SK-N-SH treated with all-trans-retinoic acid at 6 μM for 48 hours (cell line): ENCODE results near the gene CNST.

Source experiments
- ATAC-seq: fragments of 200-7000 bp; cut with Tn5 transposase; 3 replicates; pipeline ENCODE4 v1.9.1; 2020; ENCODE audit warnings: mild to moderate bottlenecking, moderate library complexity
- BACH2 ChIP-seq: fragments of 250-450 bp; sonication (Bioruptor Pico); IDR thresholded peaks from 2 replicates; pipeline ENCODE4 v1.9.0; 2021; ENCODE audit warnings: mild to moderate bottlenecking, borderline replicate concordance
- CSDC2 ChIP-seq: fragments of 250-450 bp; sonication (Bioruptor Pico); IDR thresholded peaks from 2 replicates; pipeline ENCODE4 v1.5.0; 2020; ENCODE audit warnings: mild to moderate bottlenecking, moderate library complexity
- CSRNP3 ChIP-seq: fragments of 250-450 bp; sonication (Bioruptor Pico); IDR thresholded peaks from 2 replicates; pipeline ENCODE4 v1.5.1; 2021; ENCODE audit warnings: mild to moderate bottlenecking, moderate library complexity
- ESRRG ChIP-seq: fragments of 250-450 bp; sonication (Bioruptor Pico); IDR thresholded peaks from 2 replicates; pipeline ENCODE4 v1.6.1; 2021; ENCODE audit warnings: mild to moderate bottlenecking
- GLIS3 ChIP-seq: fragments of 250-450 bp; sonication (Bioruptor Pico); IDR thresholded peaks from 2 replicates; pipeline ENCODE4 v1.5.0; 2020; ENCODE audit warnings: mild to moderate bottlenecking, moderate library complexity
- OSR1 ChIP-seq: fragments of 250-450 bp; sonication (Bioruptor Pico); IDR thresholded peaks from 2 replicates; pipeline ENCODE4 v1.8.0; 2022; ENCODE audit warnings: moderate library complexity, mild to moderate bottlenecking, inconsistent platforms
- PATZ1 ChIP-seq: fragments of 250-450 bp; sonication (Bioruptor Pico); IDR thresholded peaks from 2 replicates; pipeline ENCODE4 v1.8.0; 2020; ENCODE audit warnings: mild to moderate bottlenecking, moderate library complexity, borderline replicate concordance
- RARB ChIP-seq: fragments of 250-450 bp; sonication (Bioruptor Pico); IDR thresholded peaks from 2 replicates; pipeline ENCODE4 v1.8.0; 2021; ENCODE audit warnings: mild to moderate bottlenecking, moderate library complexity
- SNAI2 ChIP-seq: fragments of 250-450 bp; sonication (Bioruptor Pico); IDR thresholded peaks from 2 replicates; pipeline ENCODE4 v1.5.0; 2020; ENCODE audit warnings: mild to moderate bottlenecking, moderate library complexity
- TCF4 ChIP-seq: fragments of 250-450 bp; sonication (Bioruptor Pico); IDR thresholded peaks from 2 replicates; pipeline ENCODE4 v1.8.0; 2021; ENCODE audit warnings: mild to moderate bottlenecking, moderate library complexity, borderline replicate concordance
- TOX ChIP-seq: fragments of 250-450 bp; sonication (Bioruptor Pico); IDR thresholded peaks from 2 replicates; pipeline ENCODE4 v1.8.0; 2021; ENCODE audit warnings: mild to moderate bottlenecking, moderate library complexity, borderline replicate concordance
- ZC3H10 ChIP-seq: fragments of 250-450 bp; sonication (Bioruptor Pico); IDR thresholded peaks from 2 replicates; pipeline ENCODE4 v1.5.1; 2021; ENCODE audit warnings: mild to moderate bottlenecking, moderate library complexity
- ZFP3 ChIP-seq: fragments of 250-450 bp; sonication (Bioruptor Pico); IDR thresholded peaks from 2 replicates; pipeline ENCODE4 v1.5.0; 2020; ENCODE audit warnings: mild to moderate bottlenecking, moderate library complexity
- ZFP30 ChIP-seq: fragments of 450-650 bp; formaldehyde crosslinking; IDR thresholded peaks from 2 replicates; pipeline ENCODE4 v1.5.0; 2022; ENCODE audit warnings: mild to moderate bottlenecking, moderate library complexity
- ZNF565 ChIP-seq: fragments of 450-650 bp; formaldehyde crosslinking; conservative IDR thresholded peaks from 2 replicates; pipeline ENCODE4 v1.5.0; 2020; ENCODE audit warnings: low read depth, mild to moderate bottlenecking, moderate library complexity
- ZNF8 ChIP-seq: fragments of 450-650 bp; formaldehyde crosslinking; IDR thresholded peaks from 2 replicates; pipeline ENCODE4 v1.5.0; 2020; ENCODE audit warnings: mild to moderate bottlenecking, moderate library complexity
- TF ChIP-seq, protein P1 (sequence below): fragments of 250-450 bp; sonication (Bioruptor Pico); IDR thresholded peaks from 2 replicates; pipeline ENCODE4 v1.8.0; 2021; ENCODE audit warnings: low read depth, mild to moderate bottlenecking, moderate library complexity, borderline replicate concordance
- TF ChIP-seq, protein P2 (sequence below): fragments of 250-450 bp; sonication (Bioruptor Pico); IDR thresholded peaks from 2 replicates; pipeline ENCODE4 v1.5.1; 2020; ENCODE audit warnings: low read depth, mild to moderate bottlenecking, moderate library complexity

Gene CNST

DNA sequence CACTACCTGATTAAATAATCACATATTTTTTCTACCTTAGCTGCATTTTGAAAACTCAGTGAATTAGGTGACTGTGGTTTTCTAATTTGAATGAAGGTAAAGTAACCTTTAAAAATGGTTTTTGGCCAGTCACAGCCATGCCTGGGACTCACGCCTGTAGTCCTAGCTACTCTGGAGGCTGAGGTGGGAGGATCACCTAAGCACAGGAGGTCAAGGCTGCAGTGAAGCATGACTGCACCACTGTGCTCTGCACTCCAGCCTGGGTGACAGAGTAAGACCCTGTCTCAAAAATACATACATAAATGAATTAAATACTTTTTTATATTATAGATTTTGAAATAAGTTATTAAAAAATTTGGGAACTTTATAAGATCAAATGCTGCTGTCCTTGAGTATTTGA lies 5.7 kb downstream of the CNST start:
- TF ChIP-seq ZFP3 (no peak), OSR1 (no peak), GLIS3 (CRISPR knock-in tag) (no peak), BACH2 (CRISPR knock-in tag) (no peak), PATZ1 (CRISPR knock-in tag) (no peak), ZFP30 (CRISPR knock-in tag) (no peak), ZNF8 (no peak), ESRRG (CRISPR knock-in tag) (no peak), RARB (CRISPR knock-in tag) (no peak), CSRNP3 (CRISPR knock-in tag) (no peak)
- TF ChIP-seq, protein P1, sequence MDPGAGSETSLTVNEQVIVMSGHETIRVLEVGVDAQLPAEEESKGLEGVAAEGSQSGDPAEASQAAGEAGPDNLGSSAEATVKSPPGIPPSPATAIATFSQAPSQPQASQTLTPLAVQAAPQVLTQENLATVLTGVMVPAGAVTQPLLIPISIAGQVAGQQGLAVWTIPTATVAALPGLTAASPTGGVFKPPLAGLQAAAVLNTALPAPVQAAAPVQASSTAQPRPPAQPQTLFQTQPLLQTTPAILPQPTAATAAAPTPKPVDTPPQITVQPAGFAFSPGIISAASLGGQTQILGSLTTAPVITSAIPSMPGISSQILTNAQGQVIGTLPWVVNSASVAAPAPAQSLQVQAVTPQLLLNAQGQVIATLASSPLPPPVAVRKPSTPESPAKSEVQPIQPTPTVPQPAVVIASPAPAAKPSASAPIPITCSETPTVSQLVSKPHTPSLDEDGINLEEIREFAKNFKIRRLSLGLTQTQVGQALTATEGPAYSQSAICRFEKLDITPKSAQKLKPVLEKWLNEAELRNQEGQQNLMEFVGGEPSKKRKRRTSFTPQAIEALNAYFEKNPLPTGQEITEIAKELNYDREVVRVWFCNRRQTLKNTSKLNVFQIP (CRISPR knock-in tag), result no peak
- TF ChIP-seq, protein P2, sequence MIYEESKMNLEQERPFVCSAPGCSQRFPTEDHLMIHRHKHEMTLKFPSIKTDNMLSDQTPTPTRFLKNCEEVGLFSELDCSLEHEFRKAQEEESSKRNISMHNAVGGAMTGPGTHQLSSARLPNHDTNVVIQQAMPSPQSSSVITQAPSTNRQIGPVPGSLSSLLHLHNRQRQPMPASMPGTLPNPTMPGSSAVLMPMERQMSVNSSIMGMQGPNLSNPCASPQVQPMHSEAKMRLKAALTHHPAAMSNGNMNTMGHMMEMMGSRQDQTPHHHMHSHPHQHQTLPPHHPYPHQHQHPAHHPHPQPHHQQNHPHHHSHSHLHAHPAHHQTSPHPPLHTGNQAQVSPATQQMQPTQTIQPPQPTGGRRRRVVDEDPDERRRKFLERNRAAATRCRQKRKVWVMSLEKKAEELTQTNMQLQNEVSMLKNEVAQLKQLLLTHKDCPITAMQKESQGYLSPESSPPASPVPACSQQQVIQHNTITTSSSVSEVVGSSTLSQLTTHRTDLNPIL (CRISPR knock-in tag), result no peak
- no peak for ATAC-seq

DNA sequence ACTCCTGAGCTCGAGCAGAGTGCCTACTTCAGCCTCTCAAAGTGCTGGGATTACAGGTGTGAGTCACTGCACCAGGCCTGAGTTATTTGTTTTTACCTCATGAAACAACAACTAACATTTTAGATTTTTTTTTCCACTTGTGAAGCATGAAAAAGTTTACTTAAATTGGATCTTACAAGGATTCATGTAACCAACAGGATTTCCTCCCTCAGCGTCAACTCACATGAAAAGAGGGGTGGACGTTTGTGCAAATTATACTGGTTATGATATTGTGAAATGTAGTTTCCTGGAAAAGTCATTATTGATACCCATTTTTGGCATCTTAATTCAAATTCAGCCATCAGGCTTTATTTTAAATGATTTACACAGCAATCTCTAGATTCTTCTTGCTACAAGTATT lies 6.5 kb downstream of the CNST start:
- TF ChIP-seq PATZ1 (CRISPR knock-in tag) (no peak), TCF4 (CRISPR knock-in tag) (no peak), OSR1 (no peak), TOX (CRISPR knock-in tag) (no peak), ESRRG (CRISPR knock-in tag) (no peak), ZFP30 (CRISPR knock-in tag) (no peak), RARB (CRISPR knock-in tag) (no peak), CSDC2 (CRISPR knock-in tag) (no peak), BACH2 (CRISPR knock-in tag) (no peak), GLIS3 (CRISPR knock-in tag) (no peak), ZC3H10 (CRISPR knock-in tag) (no peak), SNAI2 (CRISPR knock-in tag) (no peak), CSRNP3 (CRISPR knock-in tag) (no peak), ZNF565 (no peak)
- TF ChIP-seq, protein P1 (CRISPR knock-in tag), result no peak
- TF ChIP-seq, protein P2 (CRISPR knock-in tag), result no peak
- no peak for ATAC-seq
